ENCODE measurements around the gene CELA2A.
"Not testable (repeated sequence)": the region's sequence is repeated elsewhere in the genome, so short reads cannot be mapped to it uniquely, and the experiment has no call there.

CELA2A gene

DNA sequence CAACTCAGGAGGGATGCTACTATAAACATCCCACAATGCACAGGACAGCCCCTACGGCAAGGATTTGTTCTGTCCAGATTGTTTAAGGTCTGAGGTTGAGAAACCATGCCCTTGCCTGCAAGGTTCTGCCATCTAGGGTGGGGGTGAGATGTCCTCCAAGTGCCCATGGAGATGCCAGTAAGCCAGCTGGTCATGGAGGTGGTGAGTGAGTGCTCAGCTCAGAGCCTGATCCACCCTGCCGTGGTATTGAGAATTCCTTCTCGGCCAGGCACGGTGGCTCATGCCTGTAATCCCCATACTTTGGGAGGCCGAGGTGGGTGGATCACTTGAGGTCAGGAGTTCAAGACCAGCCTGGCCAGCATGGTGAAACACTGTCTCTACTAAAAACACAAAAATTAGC, 31.6 kb upstream of the CELA2A start:
- DNase-seq (ENCODE audit: low read depth in 2 of 2), result no peak

DNA sequence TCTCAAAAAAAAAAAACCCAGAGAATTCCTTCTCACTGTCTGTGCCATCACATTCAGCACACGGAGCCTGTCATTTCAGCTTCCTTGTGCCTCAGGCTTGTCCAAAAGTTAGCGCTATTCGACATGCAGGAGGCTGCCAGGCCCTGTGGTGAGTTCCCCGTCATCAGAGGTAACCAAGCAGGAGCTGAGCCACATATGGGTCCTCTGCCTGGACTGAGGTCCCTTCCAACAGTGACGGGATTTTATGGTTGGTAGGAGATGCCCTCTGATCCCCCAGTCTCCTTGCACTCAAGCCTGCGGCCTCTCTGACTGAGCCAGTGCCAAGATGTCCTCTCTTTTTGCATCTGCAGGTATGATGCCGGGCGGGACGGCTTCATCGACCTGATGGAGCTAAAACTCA, 31.0 kb upstream of the CELA2A start:
- DNase-seq (ENCODE audit: low read depth in 2 of 2), result no peak

GRCh38 chr1:15425958-15426357, 30.6 kb upstream of the CELA2A start:
- no peak for DNase-seq (ENCODE audit: low read depth in 2 of 2)

GRCh38 chr1:15426492-15427279, 29.8 kb upstream of the CELA2A start:
- no peak for DNase-seq (ENCODE audit: low read depth in 2 of 2)

GRCh38 chr1:15427280-15427666, 29.3 kb upstream of the CELA2A start:
- no peak for DNase-seq (ENCODE audit: low read depth in 2 of 2)

GRCh38 chr1:15428252-15428651, 28.3 kb upstream of the CELA2A start:
- DNase-seq (ENCODE audit: low read depth in 2 of 2), result not testable (repeated sequence)

GRCh38 chr1:15428815-15429435, 27.6 kb upstream of the CELA2A start:
- no peak for DNase-seq (ENCODE audit: low read depth in 2 of 2)

GRCh38 chr1:15429701-15430149, 26.8 kb upstream of the CELA2A start:
- no peak for DNase-seq (ENCODE audit: low read depth in 2 of 2)

GRCh38 chr1:15430787-15431570, 25.6 kb upstream of the CELA2A start:
- DNase-seq (ENCODE audit: low read depth in 2 of 2), result peak; percentile 47 to 52

DNA sequence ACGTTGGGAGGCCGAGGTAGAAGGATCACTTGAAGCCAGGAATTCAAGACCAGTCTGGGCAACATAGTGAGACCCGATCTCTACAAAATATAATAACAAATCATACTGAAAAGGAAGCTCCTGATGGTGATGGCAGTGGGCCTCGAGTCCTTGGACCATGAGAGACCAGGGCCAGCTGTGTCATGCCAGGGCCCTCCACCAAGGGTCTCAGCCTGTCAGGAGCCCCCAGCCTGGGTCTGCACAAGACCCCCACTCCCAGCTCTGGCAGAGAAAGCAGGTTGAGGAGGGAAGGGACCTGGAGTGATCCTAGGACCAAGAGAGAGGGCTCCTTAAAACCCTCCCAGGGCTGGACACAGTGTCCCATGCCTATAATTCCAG, 25.0 kb upstream of the CELA2A start:
- DNase-seq (ENCODE audit: low read depth in 2 of 2), result no peak

GRCh38 chr1:15432324-15432723, 24.2 kb upstream of the CELA2A start:
- DNase-seq (ENCODE audit: low read depth in 2 of 2), result no peak

DNA sequence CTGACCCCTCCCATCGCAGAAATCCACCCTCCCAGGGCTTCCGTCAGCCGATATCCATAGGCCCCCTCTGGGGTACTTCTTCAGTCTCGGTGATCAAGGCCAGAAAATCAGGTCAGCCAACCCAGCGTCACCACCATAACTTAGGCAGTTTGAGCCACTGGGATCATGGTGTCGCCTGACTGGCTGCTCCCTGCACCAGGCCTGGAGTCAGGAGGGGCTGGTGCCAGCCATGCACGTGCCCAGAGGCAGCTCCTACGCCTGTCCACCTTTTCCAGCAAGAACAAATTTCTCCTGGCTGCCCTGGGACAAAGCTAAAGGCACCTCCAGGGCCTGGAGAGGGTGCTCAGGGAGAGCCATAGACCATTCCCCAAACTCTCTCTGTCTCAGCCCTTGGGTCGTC, 23.1 kb upstream of the CELA2A start:
- no peak for DNase-seq (ENCODE audit: low read depth in 2 of 2)

DNA sequence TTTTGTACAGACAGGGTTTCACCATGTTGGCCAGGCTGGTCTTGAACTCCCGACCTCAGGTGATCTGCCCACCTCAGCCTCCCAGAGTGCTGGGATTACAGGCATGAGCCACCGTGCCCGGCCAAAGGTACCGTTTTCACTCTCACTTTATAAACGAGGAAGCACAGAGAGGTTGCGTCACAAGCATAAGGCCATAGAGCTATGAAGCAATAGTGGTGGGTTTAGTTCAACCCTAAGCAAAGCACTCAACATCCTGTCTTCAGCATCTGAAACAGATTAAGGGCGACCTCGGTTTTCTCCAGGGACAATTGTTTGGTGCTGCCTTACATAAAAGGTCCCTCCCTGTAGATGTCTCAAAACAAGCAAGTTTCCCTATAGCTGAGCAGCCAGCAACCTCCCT, 21.8 kb upstream of the CELA2A start:
- not testable (repeated sequence) for DNase-seq (ENCODE audit: low read depth in 2 of 2)

- no peak for DNase-seq (ENCODE audit: low read depth in 2 of 2)
Observed at GRCh38 chr1:15435239-15436077, 21.1 kb upstream of the CELA2A start.

DNA sequence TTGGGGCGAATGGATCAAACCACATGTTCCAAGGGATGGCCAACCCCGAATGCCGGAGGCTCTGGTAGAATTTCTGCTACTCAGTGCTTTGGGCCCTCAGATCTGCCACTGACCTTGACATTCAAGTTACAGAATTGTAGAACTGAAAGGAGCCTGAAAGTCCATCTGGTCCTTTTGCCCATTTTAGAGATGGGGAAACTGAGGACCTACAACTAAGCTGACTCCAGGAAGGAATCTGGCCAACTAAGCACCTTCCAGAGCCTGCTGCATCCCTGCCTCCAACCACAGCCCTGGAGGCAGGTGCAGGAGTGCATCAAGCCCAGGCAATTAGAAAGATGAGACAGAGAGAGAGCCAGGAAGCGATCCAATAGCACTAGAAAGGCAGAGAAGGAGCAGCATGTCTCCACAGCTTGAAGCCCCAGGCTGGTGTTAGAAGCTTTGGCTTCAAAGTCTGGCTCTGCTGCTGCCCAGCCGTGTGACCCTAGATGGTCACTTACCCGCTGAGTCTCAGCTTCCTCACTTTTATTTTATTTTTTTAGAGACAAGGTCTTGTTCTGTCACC, 19.6 kb upstream of the CELA2A start:
- no peak for DNase-seq (ENCODE audit: low read depth in 2 of 2)

DNA sequence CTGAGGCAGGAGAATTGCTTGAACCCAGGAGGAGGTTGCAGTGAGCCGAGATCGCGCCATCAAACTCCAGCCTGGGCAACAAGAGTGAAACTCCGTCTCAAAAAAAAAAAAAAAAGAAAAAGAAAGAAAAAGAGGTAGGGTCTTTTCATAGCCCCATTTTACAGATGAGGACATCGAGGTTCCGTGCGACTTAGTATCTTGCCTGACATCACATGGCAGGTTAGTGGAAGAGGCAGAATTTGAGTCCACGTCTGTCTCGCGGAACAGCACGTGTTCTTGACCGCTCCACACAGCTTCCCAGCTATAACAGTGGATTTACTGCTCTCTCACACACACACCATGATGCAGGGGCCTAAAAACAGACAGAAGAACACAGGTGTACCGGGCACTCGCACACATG, 17.2 kb upstream of the CELA2A start:
- DNase-seq (ENCODE audit: low read depth in 2 of 2), result no peak

DNA sequence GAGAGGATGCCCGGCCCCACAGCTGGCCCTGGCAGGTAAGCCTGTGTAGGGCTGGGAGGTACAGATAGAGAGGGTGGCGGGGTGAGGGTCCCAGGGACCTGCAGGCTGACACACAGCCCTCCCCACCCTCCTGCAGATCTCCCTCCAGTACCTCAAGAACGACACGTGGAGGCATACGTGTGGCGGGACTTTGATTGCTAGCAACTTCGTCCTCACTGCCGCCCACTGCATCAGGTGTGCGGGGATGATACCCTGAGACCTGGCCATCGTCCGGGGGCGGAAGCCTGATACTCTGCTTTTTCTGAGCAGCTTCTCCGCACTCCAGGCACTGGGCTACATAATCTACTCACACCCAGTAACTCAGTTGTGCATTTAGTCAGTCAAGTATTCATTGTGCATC, 16.2 kb upstream of the CELA2A start:
- DNase-seq (ENCODE audit: low read depth in 2 of 2), result no peak

DNA sequence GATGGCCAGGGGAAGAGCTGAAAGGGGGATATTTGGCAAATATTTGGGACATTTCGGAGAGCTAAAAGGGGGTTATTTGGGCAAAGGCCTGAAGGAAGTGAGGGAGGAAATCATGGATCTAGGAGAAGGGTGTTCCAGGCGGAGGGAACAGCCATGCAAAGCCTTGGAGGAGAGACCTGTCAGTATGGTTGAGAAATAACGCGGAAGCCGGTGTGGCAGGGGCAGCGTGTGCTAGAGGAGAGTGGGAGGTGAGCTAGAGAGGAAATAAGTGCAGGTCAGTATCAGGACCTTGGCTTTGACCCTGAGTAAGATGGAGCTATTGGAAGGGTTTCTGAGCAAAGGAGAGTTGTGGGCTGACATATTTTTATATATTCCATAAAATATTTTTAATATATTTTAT, 15.3 kb upstream of the CELA2A start:
- no peak for DNase-seq (ENCODE audit: low read depth in 2 of 2)

- no peak for DNase-seq (ENCODE audit: low read depth in 2 of 2)
Observed at GRCh38 chr1:15442119-15442518, 14.4 kb upstream of the CELA2A start.

DNA sequence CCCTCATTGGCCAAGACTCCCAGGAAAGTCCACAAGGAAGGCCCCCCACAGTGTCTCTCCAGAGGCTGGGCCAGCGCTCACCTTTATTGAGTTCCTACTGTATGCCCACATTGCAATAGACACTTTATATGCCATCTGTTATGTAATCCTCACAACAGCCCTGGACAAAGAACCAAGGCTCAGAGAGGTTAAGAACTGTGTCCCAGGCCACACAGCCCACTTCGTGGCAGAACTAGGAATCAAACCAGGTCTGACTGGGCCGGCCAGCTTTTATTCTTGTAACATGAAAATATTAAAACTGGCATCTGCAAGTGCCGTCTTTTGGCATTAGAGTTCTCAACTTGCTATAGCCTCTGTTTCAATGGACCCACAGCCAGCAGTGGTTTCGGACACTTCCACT, 13.8 kb upstream of the CELA2A start:
- no peak for DNase-seq (ENCODE audit: low read depth in 2 of 2)

- no peak for DNase-seq (ENCODE audit: low read depth in 2 of 2)
Observed at GRCh38 chr1:15443281-15443680, 13.3 kb upstream of the CELA2A start.

Data from stimulated activated CD8-positive, alpha-beta memory T cell treated with anti-CD3 and anti-CD28 coated beads, Interleukin-7, amount 100 ng/mL, for 4 hours (primary cell).